ENCODE results near the gene C18orf32.
"Not testable (repeated sequence)": the region's sequence is repeated elsewhere in the genome, so short reads cannot be mapped to it uniquely, and the experiment has no call there.

The C18orf32 gene

GRCh38 chr18:49500201-49500921, 13.3 kb upstream of the C18orf32 start:
- no peak for DNase-seq

GRCh38 chr18:49499046-49499637, 12.1 kb upstream of the C18orf32 start:
- no peak for DNase-seq

- no peak for DNase-seq
These were observed 8.4 kb upstream of the C18orf32 start for GRCh38 chr18:49495480-49495879.

- DNase-seq = no peak
These were observed 8.0 kb upstream of the C18orf32 start for GRCh38 chr18:49495076-49495475.

- no peak for DNase-seq
These were observed 7.6 kb upstream of the C18orf32 start for GRCh38 chr18:49494660-49495059.

GRCh38 chr18:49492694-49493033, 5.6 kb upstream of the C18orf32 start:
- DNase-seq = no peak

GRCh38 chr18:49491857-49492693, 5.0 kb upstream of the C18orf32 start, which contains the start of gene RPL17:
Gene RPL17 (minus strand): TSS chr18:49492465.
- peak; percentile 66 to 96 (median 82) for DNase-seq

- DNase-seq = no peak
These were observed 4.5 kb upstream of the C18orf32 start for GRCh38 chr18:49491534-49491856.

GRCh38 chr18:49490246-49490762, 3.3 kb upstream of the C18orf32 start:
- DNase-seq = no peak

GRCh38 chr18:49487711-49488310, 777 bp upstream of the C18orf32 start:
- DNase-seq = no peak

- no peak for DNase-seq
These were observed 455 bp downstream of the C18orf32 start for GRCh38 chr18:49486606-49486952.

- no peak for DNase-seq
These were observed 900 bp downstream of the C18orf32 start for GRCh38 chr18:49486134-49486533.

- no peak for DNase-seq
These were observed 3.8 kb downstream of the C18orf32 start for GRCh38 chr18:49483198-49483597.

GRCh38 chr18:49481907-49482306, 5.1 kb downstream of the C18orf32 start:
- DNase-seq = no peak

- no peak for DNase-seq
These were observed 5.7 kb downstream of the C18orf32 start for GRCh38 chr18:49481317-49481716.

GRCh38 chr18:49479381-49480137, 7.5 kb downstream of the C18orf32 start:
- DNase-seq = no peak

GRCh38 chr18:49476664-49477411, 10.2 kb downstream of the C18orf32 start:
- no peak for DNase-seq

GRCh38 chr18:49474935-49475334, 12.1 kb downstream of the C18orf32 start:
- not testable (repeated sequence) for DNase-seq

- no peak for DNase-seq
These were observed 13.3 kb downstream of the C18orf32 start for GRCh38 chr18:49473721-49474120.

- no peak for DNase-seq
These were observed 14.6 kb downstream of the C18orf32 start for GRCh38 chr18:49472459-49472858.

GRCh38 chr18:49471532-49471931, 15.5 kb downstream of the C18orf32 start:
- no peak for DNase-seq

- no peak for DNase-seq
These were observed 19.4 kb downstream of the C18orf32 start for GRCh38 chr18:49467599-49467998.
